ENCODE data around the gene RIC1.

GRCh38 chr9:5820425-5820824, 191.5 kb downstream of the RIC1 start:
- TF ChIP-seq CTCF (IDR thresholded peaks at IDR 0.05) (no peak), POLR2A (IDR thresholded peaks at IDR 0.05) (no peak)

Measured in adrenal gland (tissue), 5 donors.